ENCODE results near the gene HK3.

The HK3 gene

GRCh38 chr5:176890455-176891330 lies 8.5 kb downstream of the HK3 start:
- Histone ChIP-seq H2AFZ (ENCODE audit: low read length, unreplicated experiment) (no peak overlapping the region), H3K36me3 (ENCODE audit: insufficient read depth, low read length) (no peaks in the 10 kb centered on the region), H3K27me3 (ENCODE audit: insufficient read depth, low read length) (peaks cover 31% of the 10 kb centered on the region), H3K79me2 (ENCODE audit: control insufficient read depth, insufficient read depth, low read length, unreplicated experiment) (no peaks in the 10 kb centered on the region), H3K4me1 (ENCODE audit: control insufficient read depth, insufficient read depth, low read length, unreplicated experiment) (no peaks in the 10 kb centered on the region), H3K27ac (ENCODE audit: low read depth, low read length) (no peak overlapping the region), H3K4me3 (ENCODE audit: low read depth, low read length) (no peak overlapping the region)

DNA sequence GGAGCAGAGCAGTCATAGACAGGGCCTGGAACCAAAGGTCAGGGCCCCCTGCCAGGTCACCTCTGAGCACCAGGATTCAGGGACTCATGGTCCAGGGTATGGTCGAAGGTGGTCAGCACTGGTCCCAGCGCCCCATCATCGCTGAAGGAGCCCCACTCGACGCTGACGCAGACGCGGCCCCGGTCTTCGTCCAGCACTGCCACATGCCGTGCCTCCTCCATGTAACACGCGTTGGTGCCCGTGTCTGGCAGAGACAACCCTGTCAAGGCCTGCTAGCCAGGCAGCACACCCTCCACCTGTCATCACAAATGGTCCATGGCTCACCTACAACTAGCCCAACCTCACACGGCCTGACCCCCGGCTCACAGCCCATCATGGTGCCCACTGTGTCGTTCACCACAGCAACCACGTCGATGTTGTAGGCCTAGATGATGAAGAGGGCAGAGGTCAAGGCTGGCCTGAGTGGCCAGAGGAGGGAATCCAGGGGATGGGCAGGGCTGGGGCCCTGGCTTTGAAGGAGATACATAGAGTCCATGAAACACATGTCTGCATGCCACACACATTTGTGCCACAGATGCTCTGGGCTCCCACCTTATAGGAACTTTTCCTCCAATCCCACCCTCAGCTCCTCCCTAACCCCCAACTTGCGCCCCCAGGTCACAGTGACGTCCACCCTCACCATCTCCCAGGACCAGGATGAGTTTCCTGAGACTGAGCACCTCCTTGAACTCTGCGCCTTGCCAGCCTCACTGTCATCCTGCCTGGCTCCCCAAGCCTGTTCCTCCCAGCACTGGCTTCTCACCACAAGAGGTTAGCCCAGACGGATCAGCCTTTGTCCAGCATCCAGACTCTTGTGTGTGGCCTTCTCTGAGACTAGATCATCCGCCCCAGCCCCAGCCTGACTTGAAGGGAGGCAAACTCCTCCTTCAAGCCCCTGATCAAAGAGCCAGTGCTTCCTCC lies 9.5 kb downstream of the HK3 start:
- Histone ChIP-seq H3K36me3 (ENCODE audit: insufficient read depth, low read length) (no peaks in the 10 kb centered on the region), H3K79me2 (ENCODE audit: control insufficient read depth, insufficient read depth, low read length, unreplicated experiment) (no peaks in the 10 kb centered on the region), H3K4me1 (ENCODE audit: control insufficient read depth, insufficient read depth, low read length, unreplicated experiment) (no peaks in the 10 kb centered on the region), H3K4me3 (ENCODE audit: low read depth, low read length) (no peak overlapping the region), H3K27me3 (ENCODE audit: insufficient read depth, low read length) (peaks cover 31% of the 10 kb centered on the region), H2AFZ (ENCODE audit: low read length, unreplicated experiment) (no peak overlapping the region), H3K27ac (ENCODE audit: low read depth, low read length) (no peak overlapping the region)

DNA sequence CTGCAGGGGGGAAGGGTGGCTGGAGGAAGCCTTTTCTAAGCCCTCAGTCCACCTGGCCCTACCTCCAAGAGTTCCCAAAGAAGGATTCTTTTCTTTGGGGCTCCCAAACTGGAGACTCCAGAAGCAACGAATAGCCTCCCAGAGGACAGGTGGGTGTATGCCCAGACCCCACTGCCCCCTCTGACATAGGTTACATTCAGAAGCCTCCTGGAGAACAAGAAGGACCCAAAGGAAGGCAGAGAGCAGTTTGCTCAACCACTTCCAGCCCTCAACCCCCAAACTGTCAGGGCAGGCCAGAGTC lies 10.3 kb downstream of the HK3 start:
- Histone ChIP-seq H2AFZ (ENCODE audit: low read length, unreplicated experiment) (no peak overlapping the region), H3K27me3 (ENCODE audit: insufficient read depth, low read length) (peaks cover 28% of the 10 kb centered on the region), H3K36me3 (ENCODE audit: insufficient read depth, low read length) (no peaks in the 10 kb centered on the region), H3K4me3 (ENCODE audit: low read depth, low read length) (no peak overlapping the region), H3K79me2 (ENCODE audit: control insufficient read depth, insufficient read depth, low read length, unreplicated experiment) (no peaks in the 10 kb centered on the region), H3K4me1 (ENCODE audit: control insufficient read depth, insufficient read depth, low read length, unreplicated experiment) (no peaks in the 10 kb centered on the region), H3K27ac (ENCODE audit: low read depth, low read length) (no peak overlapping the region)

- Histone ChIP-seq H3K27me3 (ENCODE audit: insufficient read depth, low read length) (peaks cover 22% of the 10 kb centered on the region), H3K4me3 (ENCODE audit: low read depth, low read length) (no peak overlapping the region), H3K36me3 (ENCODE audit: insufficient read depth, low read length) (no peaks in the 10 kb centered on the region), H3K27ac (ENCODE audit: low read depth, low read length) (no peak overlapping the region), H3K4me1 (ENCODE audit: control insufficient read depth, insufficient read depth, low read length, unreplicated experiment) (no peaks in the 10 kb centered on the region), H2AFZ (ENCODE audit: low read length, unreplicated experiment) (no peak overlapping the region), H3K79me2 (ENCODE audit: control insufficient read depth, insufficient read depth, low read length, unreplicated experiment) (no peaks in the 10 kb centered on the region)
Observed at GRCh38 chr5:176888016-176888864, 10.9 kb downstream of the HK3 start.

- Histone ChIP-seq H3K4me1 (ENCODE audit: control insufficient read depth, insufficient read depth, low read length, unreplicated experiment) (no peaks in the 10 kb centered on the region), H3K36me3 (ENCODE audit: insufficient read depth, low read length) (no peaks in the 10 kb centered on the region), H3K4me3 (ENCODE audit: low read depth, low read length) (no peak overlapping the region), H2AFZ (ENCODE audit: low read length, unreplicated experiment) (no peak overlapping the region), H3K27ac (ENCODE audit: low read depth, low read length) (no peak overlapping the region), H3K79me2 (ENCODE audit: control insufficient read depth, insufficient read depth, low read length, unreplicated experiment) (no peaks in the 10 kb centered on the region), H3K27me3 (ENCODE audit: insufficient read depth, low read length) (peaks cover 15% of the 10 kb centered on the region)
Observed at GRCh38 chr5:176887252-176887849, 11.8 kb downstream of the HK3 start.

GRCh38 chr5:176886336-176887251 lies 12.6 kb downstream of the HK3 start:
- Histone ChIP-seq H3K4me3 (ENCODE audit: low read depth, low read length) (no peak overlapping the region), H3K4me1 (ENCODE audit: control insufficient read depth, insufficient read depth, low read length, unreplicated experiment) (no peaks in the 10 kb centered on the region), H3K27ac (ENCODE audit: low read depth, low read length) (no peak overlapping the region), H2AFZ (ENCODE audit: low read length, unreplicated experiment) (no peak overlapping the region), H3K79me2 (ENCODE audit: control insufficient read depth, insufficient read depth, low read length, unreplicated experiment) (no peaks in the 10 kb centered on the region), H3K27me3 (ENCODE audit: insufficient read depth, low read length) (peaks cover 7% of the 10 kb centered on the region; the same call in 1 of the 2 replicates), H3K36me3 (ENCODE audit: insufficient read depth, low read length) (no peaks in the 10 kb centered on the region)

GRCh38 chr5:176884571-176884890 lies 14.6 kb downstream of the HK3 start:
- Histone ChIP-seq H3K27me3 (ENCODE audit: insufficient read depth, low read length) (no peaks in the 10 kb centered on the region), H2AFZ (ENCODE audit: low read length, unreplicated experiment) (no peak overlapping the region), H3K27ac (ENCODE audit: low read depth, low read length) (no peak overlapping the region), H3K4me3 (ENCODE audit: low read depth, low read length) (no peak overlapping the region), H3K36me3 (ENCODE audit: insufficient read depth, low read length) (no peaks in the 10 kb centered on the region), H3K4me1 (ENCODE audit: control insufficient read depth, insufficient read depth, low read length, unreplicated experiment) (no peaks in the 10 kb centered on the region), H3K79me2 (ENCODE audit: control insufficient read depth, insufficient read depth, low read length, unreplicated experiment) (no peaks in the 10 kb centered on the region)

DNA sequence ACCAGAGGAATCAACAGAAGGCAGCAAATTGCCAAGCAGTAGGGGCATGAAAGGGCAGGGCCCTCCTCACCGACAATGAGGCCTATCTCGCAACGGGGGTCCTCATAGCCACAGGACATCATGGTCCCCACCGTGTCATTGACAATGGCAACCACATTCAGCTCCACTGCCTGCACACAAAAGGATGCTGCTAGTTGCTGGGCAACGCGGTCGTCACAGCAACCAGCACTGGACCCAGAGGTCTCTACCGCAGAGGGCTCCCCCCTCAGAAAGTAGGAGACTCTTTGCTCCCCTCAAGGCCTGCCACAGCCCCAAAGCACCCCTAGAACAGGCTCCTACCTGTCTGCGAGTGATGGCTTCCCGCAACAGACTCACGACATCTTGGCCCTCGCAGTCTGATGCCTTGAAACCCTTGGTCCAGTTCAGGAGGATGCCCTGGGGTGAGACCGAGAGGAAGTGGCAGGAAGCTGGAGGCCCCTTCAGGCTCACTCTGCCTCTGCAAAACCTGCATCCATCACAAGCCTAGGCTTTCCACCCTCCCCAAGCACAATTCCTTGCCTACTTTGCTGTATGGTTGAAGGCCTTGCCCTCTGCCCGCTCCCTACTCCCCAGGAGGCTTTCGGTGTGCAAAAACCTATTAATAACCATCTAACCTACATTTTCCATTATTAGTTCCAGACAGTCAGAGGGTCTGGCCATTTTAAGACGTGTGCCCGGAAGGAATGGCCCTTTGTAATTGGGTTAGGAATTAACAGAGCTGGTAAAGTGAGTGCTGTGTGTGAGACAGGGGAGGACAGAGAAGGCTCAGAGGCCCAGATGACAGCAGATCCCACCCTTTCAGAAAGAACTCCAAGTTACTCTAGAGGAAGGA lies 15.2 kb downstream of the HK3 start:
- no peak overlapping the region for H3K4me3 ChIP-seq (ENCODE audit: low read depth, low read length)
- no peaks in the 10 kb centered on the region for H3K79me2 ChIP-seq (ENCODE audit: control insufficient read depth, insufficient read depth, low read length, unreplicated experiment)
- H2AFZ ChIP-seq (ENCODE audit: low read length, unreplicated experiment), result no peak overlapping the region
- no peaks in the 10 kb centered on the region for H3K36me3 ChIP-seq (ENCODE audit: insufficient read depth, low read length)
- peaks cover 4% of the 10 kb centered on the region for H3K27me3 ChIP-seq (ENCODE audit: insufficient read depth, low read length)
- H3K27ac ChIP-seq (ENCODE audit: low read depth, low read length), result no peak overlapping the region
- no peaks in the 10 kb centered on the region for H3K4me1 ChIP-seq (ENCODE audit: control insufficient read depth, insufficient read depth, low read length, unreplicated experiment)

DNA sequence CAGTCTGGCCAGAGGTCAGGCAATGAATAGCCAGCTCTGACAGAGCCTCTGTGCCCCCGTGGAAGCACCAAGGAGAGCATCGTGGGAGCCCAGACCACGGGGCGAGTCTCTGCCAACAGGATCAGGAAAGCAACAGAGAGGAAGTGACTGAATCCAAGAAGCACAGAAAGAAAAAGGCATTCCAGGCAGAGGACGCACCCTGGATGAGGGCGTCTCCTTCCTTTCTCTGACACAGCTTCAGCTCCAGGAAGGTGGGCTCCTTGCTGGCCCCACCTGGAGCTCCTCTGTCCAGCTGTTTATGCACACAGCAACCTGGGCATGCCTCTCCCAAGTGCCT lies 16.6 kb downstream of the HK3 start:
- Histone ChIP-seq H2AFZ (ENCODE audit: low read length, unreplicated experiment) (no peak overlapping the region), H3K36me3 (ENCODE audit: insufficient read depth, low read length) (no peaks in the 10 kb centered on the region), H3K79me2 (ENCODE audit: control insufficient read depth, insufficient read depth, low read length, unreplicated experiment) (no peaks in the 10 kb centered on the region), H3K4me3 (ENCODE audit: low read depth, low read length) (no peak overlapping the region), H3K27ac (ENCODE audit: low read depth, low read length) (no peak overlapping the region), H3K4me1 (ENCODE audit: control insufficient read depth, insufficient read depth, low read length, unreplicated experiment) (no peaks in the 10 kb centered on the region), H3K27me3 (ENCODE audit: insufficient read depth, low read length) (peaks cover 14% of the 10 kb centered on the region)

All from ACC112 (cell line).